Fibroblast of mammary gland (primary cell): ENCODE results near the gene FHAD1.

ENCODE experiments used
- DNase-seq: peaks from one replicate; pipeline ENCODE4 v3.0.0-alpha.2; 2010; ENCODE audit warnings: low read depth
- H3K4me3 ChIP-seq: 2 replicates; pipeline ENCODE4 v1.5.1; 2011; ENCODE audit warnings: low read depth, mild to moderate bottlenecking, low read length, moderate library complexity; ENCODE audit not compliant: control insufficient read depth
- TF ChIP-seq, protein P1 (sequence below): conservative IDR thresholded peaks from 2 replicates; pipeline ENCODE4 v1.5.1; 2011; ENCODE audit warnings: low read depth, low read length, inconsistent platforms; ENCODE audit not compliant: control insufficient read depth, insufficient read depth

FHAD1 gene

GRCh38 chr1:15249081-15249480 lies 2.1 kb downstream of the FHAD1 start:
- TF ChIP-seq, protein P1, sequence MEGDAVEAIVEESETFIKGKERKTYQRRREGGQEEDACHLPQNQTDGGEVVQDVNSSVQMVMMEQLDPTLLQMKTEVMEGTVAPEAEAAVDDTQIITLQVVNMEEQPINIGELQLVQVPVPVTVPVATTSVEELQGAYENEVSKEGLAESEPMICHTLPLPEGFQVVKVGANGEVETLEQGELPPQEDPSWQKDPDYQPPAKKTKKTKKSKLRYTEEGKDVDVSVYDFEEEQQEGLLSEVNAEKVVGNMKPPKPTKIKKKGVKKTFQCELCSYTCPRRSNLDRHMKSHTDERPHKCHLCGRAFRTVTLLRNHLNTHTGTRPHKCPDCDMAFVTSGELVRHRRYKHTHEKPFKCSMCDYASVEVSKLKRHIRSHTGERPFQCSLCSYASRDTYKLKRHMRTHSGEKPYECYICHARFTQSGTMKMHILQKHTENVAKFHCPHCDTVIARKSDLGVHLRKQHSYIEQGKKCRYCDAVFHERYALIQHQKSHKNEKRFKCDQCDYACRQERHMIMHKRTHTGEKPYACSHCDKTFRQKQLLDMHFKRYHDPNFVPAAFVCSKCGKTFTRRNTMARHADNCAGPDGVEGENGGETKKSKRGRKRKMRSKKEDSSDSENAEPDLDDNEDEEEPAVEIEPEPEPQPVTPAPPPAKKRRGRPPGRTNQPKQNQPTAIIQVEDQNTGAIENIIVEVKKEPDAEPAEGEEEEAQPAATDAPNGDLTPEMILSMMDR, result no peak
- no peak for DNase-seq
- H3K4me3 ChIP-seq, result no peak overlapping the region

- TF ChIP-seq, protein P1, result no peak
- no peak for DNase-seq
- no peak overlapping the region for H3K4me3 ChIP-seq
These were observed 5.1 kb downstream of the FHAD1 start for GRCh38 chr1:15251857-15252835.

DNA sequence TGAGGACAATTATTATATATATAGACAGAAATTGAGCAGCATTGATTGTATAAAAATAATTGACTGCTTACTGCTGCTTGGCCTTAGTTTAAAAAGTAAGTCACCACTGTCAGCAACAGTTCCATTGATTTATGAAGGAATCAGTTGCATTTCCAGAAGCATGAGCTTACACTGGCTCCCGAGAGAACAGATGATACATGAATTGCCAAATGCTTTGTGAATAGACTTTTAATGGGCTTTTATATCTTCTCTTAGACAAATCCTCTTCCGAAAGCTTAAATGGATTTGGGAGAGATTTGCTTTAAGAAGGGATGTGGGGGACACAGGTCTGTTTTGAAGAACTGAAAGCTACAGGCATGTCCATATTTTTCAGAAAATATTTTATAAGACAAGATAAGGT lies 7.5 kb downstream of the FHAD1 start:
- DNase-seq, result peak; percentile 52
- TF ChIP-seq, protein P1, result no peak
- no peak overlapping the region for H3K4me3 ChIP-seq

DNA sequence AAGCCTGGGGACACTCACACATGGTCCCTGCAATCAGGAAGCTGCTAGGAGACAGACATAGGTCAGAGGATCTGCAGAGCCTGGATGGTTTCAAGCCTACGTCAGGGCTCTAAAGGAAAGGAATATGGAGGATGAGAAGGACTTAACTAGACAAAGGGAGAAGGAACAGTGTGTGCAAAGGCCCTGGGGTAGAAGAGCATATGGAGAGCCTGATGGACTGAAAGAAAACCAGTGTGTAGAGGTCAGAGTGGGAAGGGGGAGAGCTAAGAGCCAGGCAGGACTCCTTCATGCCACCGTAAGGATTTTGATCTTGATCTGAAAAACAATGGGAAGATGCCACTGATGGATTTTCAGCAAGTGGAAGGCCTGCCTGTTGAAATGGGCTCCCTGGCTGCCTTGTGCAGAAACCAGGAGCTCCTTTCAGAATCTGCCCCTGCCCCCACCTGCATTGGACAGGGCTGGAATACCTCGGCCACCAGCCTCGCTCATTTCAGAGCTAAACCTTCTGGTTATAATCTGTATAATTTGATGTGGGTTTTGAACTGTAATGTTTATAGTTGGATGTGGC lies 8.6 kb downstream of the FHAD1 start:
- H3K4me3 ChIP-seq, result no peak overlapping the region
- TF ChIP-seq, protein P1, result no peak
- DNase-seq, result no peak

GRCh38 chr1:15256584-15256983 lies 9.6 kb downstream of the FHAD1 start:
- no peak overlapping the region for H3K4me3 ChIP-seq
- TF ChIP-seq, protein P1, result no peak
- DNase-seq, result no peak

- DNase-seq, result no peak
- H3K4me3 ChIP-seq, result no peak overlapping the region
- TF ChIP-seq, protein P1, result no peak
These were observed 10.3 kb downstream of the FHAD1 start for GRCh38 chr1:15257309-15257708.
